Mesenchymal stem cell (in vitro differentiated cells and primary cell): ENCODE measurements around the gene TNFRSF11A.

Experiments used
- DNase-seq: peaks from one replicate; pipeline ENCODE4 v3.0.0-alpha.2; 2013
- H2AFZ ChIP-seq: one replicate; pipeline ENCODE4 v1.6.1; 2013; ENCODE audit warnings: low read depth, mild to moderate bottlenecking, control low read depth, inconsistent platforms, low read length, moderate library complexity
- H2AK5ac ChIP-seq: 2 replicates; pipeline ENCODE4 v1.6.1; 2013; ENCODE audit warnings: low read length, moderate library complexity, mild to moderate bottlenecking, inconsistent platforms; ENCODE audit not compliant: severe bottlenecking
- H2BK120ac ChIP-seq: one replicate; pipeline ENCODE4 v1.6.1; 2013; ENCODE audit warnings: low read depth, mild to moderate bottlenecking, inconsistent platforms, low read length, moderate library complexity
- H2BK12ac ChIP-seq, 2 experiments: one replicate each; pipeline ENCODE4 v1.6.1; 2013; ENCODE audit warnings: inconsistent platforms in 2 of 2, low read length in 2 of 2, mild to moderate bottlenecking in 2 of 2, moderate library complexity in 2 of 2, control low read depth in 1 of 2
- H2BK15ac ChIP-seq: one replicate; pipeline ENCODE4 v1.6.1; 2013; ENCODE audit warnings: mild to moderate bottlenecking, low read depth, inconsistent platforms; ENCODE audit not compliant: poor library complexity, severe bottlenecking
- H2BK5ac ChIP-seq: 2 replicates; pipeline ENCODE4 v1.6.1; 2013; ENCODE audit warnings: low read depth, mild to moderate bottlenecking, low read length, control low read depth, inconsistent platforms; ENCODE audit not compliant: poor library complexity, severe bottlenecking
- H3K14ac ChIP-seq, 2 experiments: one replicate each; pipeline ENCODE4 v1.6.1; 2013; ENCODE audit warnings: inconsistent platforms in 2 of 2, low read length in 2 of 2, control low read depth in 1 of 2, mild to moderate bottlenecking in 1 of 2, moderate library complexity in 1 of 2
- H3K18ac ChIP-seq, 2 experiments: one replicate each; pipeline ENCODE4 v1.6.1; 2013; ENCODE audit warnings: inconsistent platforms in 2 of 2, low read length in 2 of 2, control low read depth in 1 of 2, low read depth in 1 of 2, mild to moderate bottlenecking in 1 of 2
- H3K23ac ChIP-seq, 2 experiments: one replicate each; pipeline ENCODE4 v1.6.1; 2013; ENCODE audit warnings: inconsistent platforms in 2 of 2, low read length in 2 of 2, mild to moderate bottlenecking in 2 of 2, moderate library complexity in 2 of 2, control low read depth in 1 of 2
- H3K27ac ChIP-seq: 2 replicates; pipeline ENCODE4 v1.5.1; 2013; ENCODE audit warnings: mild to moderate bottlenecking, moderate library complexity, low read length, control low read depth, inconsistent platforms; ENCODE audit not compliant: poor library complexity, severe bottlenecking
- H3K27me3 ChIP-seq, 2 experiments: 2 replicates each; pipeline versions ENCODE4 v1.6.1 to v1.7.0; 2013; ENCODE audit warnings: low read length in 2 of 2, mild to moderate bottlenecking in 2 of 2, moderate library complexity in 2 of 2, control low read depth in 1 of 2, inconsistent platforms in 1 of 2; ENCODE audit not compliant: control insufficient read depth in 1 of 2, insufficient read depth in 1 of 2
- H3K36me3 ChIP-seq, 2 experiments: 2 replicates each; pipeline versions ENCODE4 v1.6.1 to v1.7.0; 2013; ENCODE audit warnings: low read length in 2 of 2, control low read depth in 1 of 2, inconsistent platforms in 1 of 2, low read depth in 1 of 2, mild to moderate bottlenecking in 1 of 2; ENCODE audit not compliant: insufficient read depth in 2 of 2, control insufficient read depth in 1 of 2
- H3K4ac ChIP-seq, 2 experiments: one replicate each; pipeline ENCODE4 v1.6.1; 2013; ENCODE audit warnings: inconsistent platforms in 2 of 2, low read length in 2 of 2, mild to moderate bottlenecking in 2 of 2, moderate library complexity in 2 of 2, control low read depth in 1 of 2, low read depth in 1 of 2
- H3K4me1 ChIP-seq: 2 replicates; pipeline ENCODE4 v1.6.1; 2013; ENCODE audit warnings: low read depth, low read length, control low read depth; ENCODE audit not compliant: control insufficient read depth, insufficient read depth
- H3K4me2 ChIP-seq: 2 replicates; pipeline ENCODE4 v1.6.1; 2013; ENCODE audit warnings: low read length, mild to moderate bottlenecking, inconsistent platforms; ENCODE audit not compliant: poor library complexity, severe bottlenecking
- H3K4me3 ChIP-seq, 2 experiments: 2 replicates each; pipeline versions ENCODE4 v1.5.1 to v1.7.0; 2013; ENCODE audit warnings: low read length in 2 of 2, mild to moderate bottlenecking in 2 of 2, control low read depth in 1 of 2, low read depth in 1 of 2; ENCODE audit not compliant: insufficient read depth in 1 of 2
- H3K79me1 ChIP-seq: replicated peaks from 2 replicates; pipeline ENCODE4 v1.6.1; 2013; ENCODE audit warnings: mild to moderate bottlenecking, control low read depth, low read length, inconsistent platforms; ENCODE audit not compliant: poor library complexity, severe bottlenecking
- H3K9ac ChIP-seq: 2 replicates; pipeline ENCODE4 v1.7.0; 2013; ENCODE audit warnings: mild to moderate bottlenecking, low read length, moderate library complexity
- H3K9me3 ChIP-seq: 2 replicates; pipeline ENCODE4 v1.7.0; 2013; ENCODE audit warnings: mild to moderate bottlenecking, low read length; ENCODE audit not compliant: control insufficient read depth
- H4K8ac ChIP-seq: one replicate; pipeline ENCODE4 v1.6.1; 2013; ENCODE audit warnings: inconsistent platforms, mild to moderate bottlenecking, low read length, moderate library complexity
- H4K91ac ChIP-seq: one replicate; pipeline ENCODE4 v1.6.1; 2013; ENCODE audit warnings: mild to moderate bottlenecking, low read length, inconsistent platforms
- WGBS: methylation state at CpG from one replicate; pipeline ENCODE4 v1.1.7; 2013; ENCODE audit warnings: mixed read lengths; 5-methylcytosine and 5-hydroxymethylcytosine counted together

Gene TNFRSF11A

DNA sequence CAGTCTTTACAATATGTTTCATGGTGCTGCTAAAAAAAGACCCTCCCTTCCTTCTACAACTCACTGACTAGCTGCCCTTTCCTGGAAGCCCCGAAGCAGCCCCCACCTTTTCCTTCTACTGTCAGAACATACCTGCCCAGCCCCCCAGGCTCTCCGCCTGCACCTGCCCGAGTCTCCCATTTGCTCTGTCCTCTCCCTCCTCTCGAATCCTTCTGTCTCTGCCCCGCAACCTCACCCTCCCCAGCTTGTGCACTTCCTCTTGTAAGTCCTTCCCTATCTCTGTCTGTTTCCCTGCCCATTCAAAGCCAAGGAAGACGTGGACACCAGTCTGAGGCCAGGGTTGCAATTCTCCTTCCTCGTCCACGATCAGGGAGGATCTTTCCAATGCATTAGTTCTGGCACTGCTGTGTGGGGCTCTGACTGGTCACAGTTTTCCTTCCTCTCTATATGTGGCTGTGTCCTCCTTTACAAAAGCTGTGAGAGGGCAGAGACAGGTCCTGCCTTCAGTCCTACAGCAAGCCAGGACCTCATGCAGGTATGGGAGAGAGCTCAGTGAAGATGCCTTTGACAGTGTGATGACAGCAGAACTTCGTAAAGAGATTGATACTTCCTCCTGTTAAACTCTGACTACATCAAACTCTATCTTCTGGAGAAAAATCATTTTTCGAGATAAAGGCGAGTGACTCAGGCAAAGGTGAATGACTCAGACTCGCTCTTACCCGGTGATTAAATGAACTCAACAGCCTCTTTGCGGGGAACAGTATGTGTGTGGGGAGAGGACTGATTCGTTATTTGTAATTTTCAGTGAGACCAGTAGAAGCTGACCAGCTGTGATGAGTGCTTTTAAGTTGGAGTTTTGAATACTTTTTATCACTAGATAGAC is 14.2 kb downstream of the TNFRSF11A start:
- Histone ChIP-seq H3K27me3 (peaks cover 1 to 3% of the 10 kb centered on the region in 2 experiments), H3K14ac (no peak overlapping the region), H3K4me3 (no peak overlapping the region), H3K18ac (no peak overlapping the region), H3K79me1 (no peaks in the 10 kb centered on the region), H2BK15ac (no peak overlapping the region), H3K4ac (no peak overlapping the region), H4K8ac (no peak overlapping the region), H2AK5ac (no peak overlapping the region), H4K91ac (no peak overlapping the region), H2BK5ac (no peak overlapping the region), H3K23ac (no peak overlapping the region), H2BK12ac (no peak overlapping the region), H3K4me2 (no peak overlapping the region), H3K4me1 (peaks cover 5% of the 10 kb centered on the region), H3K27ac (no peak overlapping the region), H3K9me3 (no peaks in the 10 kb centered on the region), H2BK120ac (no peak overlapping the region), H3K36me3 (no peaks in the 10 kb centered on the region), H2AFZ (no peak overlapping the region), H3K9ac (no peak overlapping the region)
- 42% methylated on average over 13 of the region's 15 CpGs for WGBS
- DNase-seq: peak; percentile 22

DNA sequence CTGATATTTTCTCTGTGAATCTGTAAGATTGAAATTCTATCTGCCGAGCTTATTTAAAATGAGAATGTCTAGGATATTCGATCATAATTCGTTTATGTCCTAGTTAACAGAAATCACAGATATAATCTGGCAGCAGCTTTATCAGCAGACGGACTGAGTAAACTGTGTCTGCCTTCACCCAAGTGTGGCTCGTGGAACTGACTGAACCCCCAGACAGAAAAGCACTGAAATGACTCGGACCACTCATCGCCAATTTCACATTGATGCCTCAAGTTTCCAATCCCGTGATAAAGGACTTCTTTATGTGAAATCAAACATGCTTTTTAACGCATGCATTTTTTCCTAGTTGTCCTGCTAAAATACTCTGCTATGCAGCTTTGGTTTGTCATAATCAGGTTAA is 15.9 kb downstream of the TNFRSF11A start:
- no peak overlapping the region for H3K9ac ChIP-seq
- H4K91ac ChIP-seq: no peak overlapping the region
- no peak overlapping the region for H2BK12ac ChIP-seq
- no peak overlapping the region for H3K14ac ChIP-seq
- no peak overlapping the region for H3K4me3 ChIP-seq
- 96% methylated on average over 9 of the region's 9 CpGs for whole genome bisulfite sequencing
- no peak overlapping the region for H3K18ac ChIP-seq
- no peak overlapping the region for H2BK120ac ChIP-seq
- no peak overlapping the region for H4K8ac ChIP-seq
- H3K36me3 ChIP-seq: no peaks in the 10 kb centered on the region
- no peak overlapping the region for H2BK5ac ChIP-seq
- no peak overlapping the region for H3K23ac ChIP-seq
- no peak overlapping the region for H2AFZ ChIP-seq
- H3K4ac ChIP-seq: no peak overlapping the region
- H3K27ac ChIP-seq: no peak overlapping the region
- H3K4me1 ChIP-seq: peaks cover 5% of the 10 kb centered on the region
- DNase-seq: no peak
- H3K27me3 ChIP-seq: peaks cover 13 to 14% of the 10 kb centered on the region in 2 experiments
- H2AK5ac ChIP-seq: no peak overlapping the region
- H3K79me1 ChIP-seq: no peaks in the 10 kb centered on the region
- H3K9me3 ChIP-seq: no peaks in the 10 kb centered on the region
- H2BK15ac ChIP-seq: no peak overlapping the region
- H3K4me2 ChIP-seq: no peak overlapping the region

DNA sequence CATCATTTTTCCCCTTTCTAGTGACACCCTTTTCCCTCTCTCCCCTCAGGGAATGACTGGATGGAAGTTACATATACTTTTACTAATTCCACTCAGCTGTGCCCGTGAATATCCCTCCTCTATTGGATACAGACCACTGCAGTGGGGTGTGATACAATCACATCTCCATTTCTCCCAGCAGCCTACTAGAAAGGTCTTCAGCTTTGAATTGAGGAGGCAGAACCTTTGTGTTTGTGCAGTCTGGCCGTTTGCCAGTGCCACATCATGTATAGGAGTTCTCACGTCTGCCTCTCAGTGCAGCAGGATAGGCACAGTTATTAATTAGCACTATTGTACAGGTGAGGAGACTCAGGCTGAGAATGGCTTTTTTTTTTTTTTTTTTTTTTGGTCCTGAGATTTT is 16.4 kb downstream of the TNFRSF11A start:
- Histone ChIP-seq H3K27ac (no peak overlapping the region), H3K4me3 (no peak overlapping the region), H3K9me3 (no peaks in the 10 kb centered on the region), H4K91ac (no peak overlapping the region), H3K23ac (no peak overlapping the region), H2BK12ac (no peak overlapping the region), H2BK15ac (no peak overlapping the region), H3K36me3 (no peaks in the 10 kb centered on the region), H3K4ac (no peak overlapping the region), H3K18ac (no peak overlapping the region), H3K27me3 (peaks cover 14 to 18% of the 10 kb centered on the region in 2 experiments), H4K8ac (no peak overlapping the region), H3K9ac (no peak overlapping the region), H3K4me1 (peaks cover 5% of the 10 kb centered on the region), H3K4me2 (no peak overlapping the region), H3K14ac (no peak overlapping the region), H2AK5ac (no peak overlapping the region), H2BK120ac (no peak overlapping the region), H3K79me1 (no peaks in the 10 kb centered on the region), H2BK5ac (no peak overlapping the region), H2AFZ (no peak overlapping the region)
- no peak for DNase-seq
- WGBS: 82% methylated on average over 3 of the region's 3 CpGs

DNA sequence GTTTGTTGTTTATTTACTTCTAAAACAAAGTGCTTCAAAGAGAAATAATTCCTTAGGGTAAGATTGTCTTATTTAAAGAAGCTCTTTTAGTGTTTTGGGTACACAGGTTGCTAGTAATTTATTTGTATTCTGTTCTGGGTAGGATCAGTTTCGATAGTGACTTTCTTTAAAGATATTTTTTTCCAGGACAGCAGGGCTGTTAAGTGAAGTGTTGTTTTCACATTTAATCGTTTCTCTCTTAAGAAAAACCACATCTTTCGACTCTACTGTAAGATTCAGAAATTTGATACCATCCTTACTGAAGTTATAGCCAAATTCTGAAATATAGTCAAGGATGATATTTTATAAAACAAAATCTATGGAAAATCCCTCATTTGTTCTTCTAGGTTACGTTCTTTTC is 17.8 kb downstream of the TNFRSF11A start:
- H2AFZ ChIP-seq: no peak overlapping the region
- H3K23ac ChIP-seq: no peak overlapping the region
- H3K4ac ChIP-seq: no peak overlapping the region
- H2BK120ac ChIP-seq: no peak overlapping the region
- H3K18ac ChIP-seq: no peak overlapping the region
- no peaks in the 10 kb centered on the region for H3K79me1 ChIP-seq
- no peak overlapping the region for H4K91ac ChIP-seq
- peaks cover 18 to 24% of the 10 kb centered on the region in 2 experiments for H3K27me3 ChIP-seq
- H3K9ac ChIP-seq: no peak overlapping the region
- DNase-seq: no peak
- no peak overlapping the region for H2BK12ac ChIP-seq
- no peak overlapping the region for H2AK5ac ChIP-seq
- H3K14ac ChIP-seq: no peak overlapping the region
- no peaks in the 10 kb centered on the region for H3K9me3 ChIP-seq
- H3K27ac ChIP-seq: no peak overlapping the region
- no peak overlapping the region for H4K8ac ChIP-seq
- no peak overlapping the region for H2BK5ac ChIP-seq
- no peak overlapping the region for H3K4me2 ChIP-seq
- H3K4me3 ChIP-seq: no peak overlapping the region
- peaks cover 5% of the 10 kb centered on the region for H3K4me1 ChIP-seq
- H2BK15ac ChIP-seq: no peak overlapping the region
- whole genome bisulfite sequencing: 98% methylated on average over 4 of the region's 4 CpGs
- H3K36me3 ChIP-seq: no peaks in the 10 kb centered on the region
